Kidney epithelial cell (primary cell): ENCODE results near the gene LRRC71. TPM values are rescaled to one million over a fixed set of nuclear protein-coding genes. Genes with fewer than 3 reads are reported as not detected.
"Not testable (repeated sequence)": the region's sequence is repeated elsewhere in the genome, so short reads cannot be mapped to it uniquely, and the experiment has no call there.

Experiments used
- DNase-seq: peaks from one replicate; pipeline ENCODE4 v3.0.0-alpha.2; 2010; ENCODE audit warnings: low read depth
- H3K27me3 ChIP-seq: 2 replicates; pipeline ENCODE4 v1.6.0; 2011; ENCODE audit warnings: low read length; ENCODE audit not compliant: control insufficient read depth, insufficient read depth
- H3K36me3 ChIP-seq: 2 replicates; pipeline ENCODE4 v1.5.1; 2011; ENCODE audit warnings: low read length; ENCODE audit not compliant: control insufficient read depth, insufficient read depth
- H3K4me3 ChIP-seq: 2 replicates; pipeline ENCODE4 v1.5.1; 2011; ENCODE audit warnings: low read depth, mild to moderate bottlenecking, control low read depth, low read length
- total RNA-seq: library from RNA; depleted of rRNA; stranded (reverse); fragments of >200 nt; gene quantifications from 2 replicates; pipeline ENCODE4 v1.2.3, GENCODE V29; 2015
- TF ChIP-seq, protein P1 (sequence below): IDR thresholded peaks from 2 replicates; pipeline ENCODE4 v1.5.1; 2011; ENCODE audit warnings: mild to moderate bottlenecking, moderate library complexity, low read length, control low read depth, inconsistent platforms; ENCODE audit not compliant: insufficient read depth, poor library complexity, severe bottlenecking

Gene LRRC71
- total RNA-seq, 1 donor from 2014 or later = not detected

DNA sequence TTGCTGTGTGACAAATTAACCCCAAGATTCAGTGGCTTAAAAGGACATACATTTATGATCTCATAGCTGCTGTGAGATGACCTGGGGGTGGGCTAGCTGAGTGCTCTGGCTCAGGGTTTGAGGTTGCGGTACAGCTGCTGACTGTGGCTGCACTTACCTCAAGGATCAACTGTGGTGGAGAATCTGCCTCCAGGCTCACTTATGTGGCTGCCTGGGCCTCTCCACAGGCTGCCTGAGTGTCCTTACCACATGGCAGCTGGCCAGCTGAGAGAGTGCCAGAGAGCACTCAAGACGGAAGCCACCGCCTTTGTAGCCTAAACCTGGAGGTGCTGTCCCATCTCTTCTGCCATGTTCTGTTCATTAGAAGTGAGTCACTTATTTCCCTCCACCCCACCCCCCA, 5.7 kb downstream of the LRRC71 start:
- H3K4me3 ChIP-seq = no peak overlapping the region
- DNase-seq = no peak
- TF ChIP-seq, protein P1, sequence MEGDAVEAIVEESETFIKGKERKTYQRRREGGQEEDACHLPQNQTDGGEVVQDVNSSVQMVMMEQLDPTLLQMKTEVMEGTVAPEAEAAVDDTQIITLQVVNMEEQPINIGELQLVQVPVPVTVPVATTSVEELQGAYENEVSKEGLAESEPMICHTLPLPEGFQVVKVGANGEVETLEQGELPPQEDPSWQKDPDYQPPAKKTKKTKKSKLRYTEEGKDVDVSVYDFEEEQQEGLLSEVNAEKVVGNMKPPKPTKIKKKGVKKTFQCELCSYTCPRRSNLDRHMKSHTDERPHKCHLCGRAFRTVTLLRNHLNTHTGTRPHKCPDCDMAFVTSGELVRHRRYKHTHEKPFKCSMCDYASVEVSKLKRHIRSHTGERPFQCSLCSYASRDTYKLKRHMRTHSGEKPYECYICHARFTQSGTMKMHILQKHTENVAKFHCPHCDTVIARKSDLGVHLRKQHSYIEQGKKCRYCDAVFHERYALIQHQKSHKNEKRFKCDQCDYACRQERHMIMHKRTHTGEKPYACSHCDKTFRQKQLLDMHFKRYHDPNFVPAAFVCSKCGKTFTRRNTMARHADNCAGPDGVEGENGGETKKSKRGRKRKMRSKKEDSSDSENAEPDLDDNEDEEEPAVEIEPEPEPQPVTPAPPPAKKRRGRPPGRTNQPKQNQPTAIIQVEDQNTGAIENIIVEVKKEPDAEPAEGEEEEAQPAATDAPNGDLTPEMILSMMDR = no peak
- H3K27me3 ChIP-seq = peaks cover 70% of the 10 kb centered on the region
- no peaks in the 10 kb centered on the region for H3K36me3 ChIP-seq

DNA sequence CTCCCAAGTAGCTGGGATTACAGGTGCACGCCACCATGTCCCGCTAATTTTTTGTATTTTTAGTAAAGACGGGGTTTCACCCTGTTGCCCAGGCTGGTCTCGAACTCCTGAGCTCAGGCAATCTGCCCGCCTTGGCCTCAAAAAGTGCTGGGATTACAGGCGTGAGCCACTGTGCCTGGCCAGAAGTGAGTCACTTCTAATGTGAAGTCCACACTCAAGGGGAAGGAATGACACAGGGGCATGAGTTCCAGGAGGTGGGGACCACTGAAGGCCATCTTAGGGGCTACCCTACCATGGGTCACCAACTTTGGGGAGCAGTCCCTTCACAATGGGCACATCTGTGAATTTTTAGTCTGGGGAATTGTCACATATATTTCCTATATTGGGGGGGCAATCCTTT, 6.3 kb downstream of the LRRC71 start:
- DNase-seq, H3K36me3 ChIP-seq, H3K4me3 ChIP-seq: not testable (repeated sequence)
- peaks cover 65% of the 10 kb centered on the region for H3K27me3 ChIP-seq

DNA sequence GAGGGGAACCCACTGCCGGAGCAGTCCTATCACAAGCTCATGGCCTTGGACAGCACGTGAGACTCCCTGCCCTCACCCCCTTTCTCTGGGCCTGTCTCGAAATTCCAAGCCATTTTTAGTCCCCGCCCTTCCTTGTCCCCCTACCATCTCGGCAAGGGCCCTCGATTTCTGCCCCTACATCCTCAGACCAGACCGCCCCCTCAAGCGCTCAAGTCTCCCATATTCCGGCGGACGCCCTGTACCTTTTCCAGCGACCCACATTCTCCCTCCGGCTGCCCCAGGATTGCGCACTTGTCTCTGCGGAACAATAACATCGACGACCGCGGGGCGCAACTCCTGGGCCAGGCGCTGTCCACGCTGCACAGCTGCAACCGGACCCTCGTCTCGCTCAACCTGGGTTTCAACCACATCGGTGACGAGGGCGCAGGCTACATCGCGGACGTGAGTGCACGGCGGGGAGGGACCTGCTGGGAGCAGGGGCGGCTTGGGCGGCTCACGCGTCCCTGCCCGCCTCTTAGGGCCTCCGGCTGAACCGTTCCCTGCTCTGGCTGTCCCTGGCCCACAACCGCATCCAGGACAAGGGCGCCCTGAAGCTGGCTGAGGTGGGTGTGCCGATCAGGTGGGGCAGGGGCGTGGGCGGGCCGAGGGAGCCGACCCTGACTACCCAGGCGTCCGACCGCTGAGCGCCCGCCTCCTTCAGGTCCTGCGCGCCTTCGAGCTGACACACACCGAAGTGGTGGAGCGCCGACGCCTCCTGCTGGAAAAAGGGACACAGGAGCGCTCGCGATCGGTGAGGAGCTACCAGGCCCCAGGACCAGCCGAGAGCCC, 7.0 kb downstream of the LRRC71 start:
- DNase-seq = peak; percentile 19
- TF ChIP-seq, protein P1 = peak; percentile 83
- H3K36me3 ChIP-seq = no peaks in the 10 kb centered on the region
- H3K4me3 ChIP-seq = peak overlapping the region; percentile 17
- H3K27me3 ChIP-seq = peaks cover 58% of the 10 kb centered on the region

DNA sequence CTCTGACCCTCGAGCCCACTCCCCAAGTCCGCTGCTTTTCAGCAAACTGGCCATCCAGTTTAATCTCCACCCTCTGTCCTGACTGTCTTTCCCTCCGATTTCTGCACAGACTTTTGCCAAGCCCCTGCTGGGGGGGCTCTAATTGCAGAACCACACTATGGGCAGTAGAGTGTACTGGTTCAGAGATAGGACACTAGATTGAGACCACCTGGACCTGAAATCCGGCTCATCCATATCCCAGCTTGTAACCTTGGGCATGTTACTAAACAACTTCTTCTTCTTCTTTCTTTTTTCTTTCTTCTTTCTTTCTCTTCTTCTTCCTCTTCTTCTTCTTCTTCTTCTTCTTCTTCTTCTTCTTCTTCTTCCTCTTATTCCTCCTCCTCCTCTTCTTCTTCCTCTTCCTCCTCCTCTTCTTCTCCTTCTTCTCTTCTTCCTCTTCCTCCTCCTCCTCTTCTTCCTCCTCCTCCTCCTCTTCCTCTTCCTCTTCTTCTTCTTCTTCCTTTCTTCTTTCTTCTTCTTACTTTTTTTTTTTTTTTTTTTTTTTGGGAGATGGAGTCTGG, 7.7 kb downstream of the LRRC71 start:
- no peak for DNase-seq
- TF ChIP-seq, protein P1 = no peak
- Histone ChIP-seq H3K36me3 (no peaks in the 10 kb centered on the region), H3K27me3 (peaks cover 51% of the 10 kb centered on the region), H3K4me3 (no peak overlapping the region)

DNA sequence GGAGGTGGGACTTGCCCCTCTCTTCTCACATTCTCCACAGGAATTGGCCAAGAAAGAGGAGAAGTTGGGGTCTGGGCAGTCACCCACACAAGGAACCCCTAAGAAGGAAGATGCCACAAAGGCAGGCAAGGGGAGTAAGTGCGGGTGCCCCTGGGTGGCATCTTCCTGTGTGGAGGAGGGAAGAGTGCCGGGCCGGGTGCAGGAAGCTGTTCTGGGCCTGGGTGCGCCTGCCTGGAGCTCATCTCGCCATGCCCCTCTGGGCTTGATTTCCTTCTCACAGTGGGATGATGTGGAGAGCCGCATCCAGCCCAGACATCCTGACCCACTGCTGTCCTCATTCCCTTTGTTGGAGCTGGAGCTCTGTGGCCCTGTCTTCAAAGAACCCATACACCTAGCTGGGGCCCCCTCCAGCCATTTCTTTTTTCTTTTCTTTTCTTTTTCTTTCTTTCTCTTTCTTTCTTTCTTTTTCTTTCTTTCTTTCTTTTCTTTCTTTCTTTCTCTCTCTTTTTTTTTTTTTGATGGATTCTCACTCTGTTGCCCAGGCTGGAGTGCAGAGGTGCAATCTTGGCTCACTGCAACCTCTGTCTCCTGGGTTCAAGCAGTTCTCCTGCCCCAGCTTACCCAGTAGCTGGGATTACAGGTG, 9.3 kb downstream of the LRRC71 start:
- Histone ChIP-seq H3K36me3 (no peaks in the 10 kb centered on the region), H3K4me3 (no peak overlapping the region), H3K27me3 (peaks cover 36% of the 10 kb centered on the region)
- no peak for DNase-seq
- TF ChIP-seq, protein P1 = no peak

DNA sequence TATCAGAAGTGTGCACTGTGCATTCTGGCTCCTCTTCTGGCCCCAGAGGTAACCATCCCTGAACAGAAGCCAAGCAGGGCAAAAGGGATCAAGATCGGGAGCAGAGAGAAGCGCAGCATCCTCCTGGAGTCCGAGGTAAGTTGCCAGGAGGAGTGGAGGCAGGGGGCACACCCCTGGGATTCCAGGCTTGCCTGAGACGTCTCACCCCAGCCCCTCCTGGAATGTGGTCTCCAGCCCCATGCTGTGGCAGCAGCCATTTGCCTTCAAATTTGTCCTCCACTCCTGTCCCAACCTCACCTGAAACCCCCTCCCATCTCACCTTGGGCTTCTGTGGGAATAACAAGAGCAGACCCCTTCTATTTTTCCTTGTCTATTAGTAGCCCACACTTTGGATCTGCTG, 10.1 kb downstream of the LRRC71 start:
- TF ChIP-seq, protein P1 = no peak
- H3K36me3 ChIP-seq = no peaks in the 10 kb centered on the region
- no peak overlapping the region for H3K4me3 ChIP-seq
- no peak for DNase-seq
- H3K27me3 ChIP-seq = peaks cover 28% of the 10 kb centered on the region
